Measurements from ENCODE around the gene NELFB. TPM values are rescaled to one million over a fixed set of nuclear protein-coding genes. Genes with fewer than 3 reads are reported as not detected.

NELFB gene
- total RNA-seq, 1 experiment from 2014 or later = 95.0 TPM

- POLR2A ChIA-PET = no interaction called here
- 0 out of 2 replicates have a peak, but pooled peaks cover 3% of the 10 kb centered on the region for H3K36me3 Mint-ChIP-seq
- CTCF ChIA-PET = interaction anchor here (1.3 to 2.8 kb wide), 3 partner anchors 21 to 40 kb away, joined by 4 to 10 read pairs (median 8); no protein-coding TSS in a partner anchor
- H3K4me3 Mint-ChIP-seq = no peak overlapping the region
- H3K27me3 Mint-ChIP-seq (ENCODE audit: low read depth) = no peaks in the 10 kb centered on the region
- no peak for DNase-seq (ENCODE audit: low spot score)
- H3K9me3 Mint-ChIP-seq = no peaks in the 10 kb centered on the region
- peaks cover 4% of the 10 kb centered on the region; the same call in 1 of the 2 replicates for H3K4me1 Mint-ChIP-seq
- no peak overlapping the region for H3K27ac Mint-ChIP-seq
- no peak for ATAC-seq
- TF ChIP-seq SMAD4 (CRISPR knock-in tag; IDR thresholded peaks at IDR 0.05) (no peak), NFYB (CRISPR knock-in tag; conservative IDR thresholded peaks at IDR 0.05; ENCODE audit: low read depth) (no peak), FOXP1 (CRISPR knock-in tag; IDR thresholded peaks at IDR 0.05; ENCODE audit: borderline replicate concordance) (no peak), GTF2I (CRISPR knock-in tag; conservative IDR thresholded peaks at IDR 0.05) (no peak), ARID4B (CRISPR knock-in tag; IDR thresholded peaks at IDR 0.05; ENCODE audit: borderline replicate concordance) (no peak), IRF2 (CRISPR knock-in tag; IDR thresholded peaks at IDR 0.05; ENCODE audit: borderline replicate concordance, low read depth) (no peak), MYBL2 (CRISPR knock-in tag; IDR thresholded peaks at IDR 0.05) (no peak), ATF6 (CRISPR knock-in tag; IDR thresholded peaks at IDR 0.05) (no peak), ETV6 (CRISPR knock-in tag; IDR thresholded peaks at IDR 0.05) (no peak), ZNF121 (CRISPR knock-in tag; IDR thresholded peaks at IDR 0.05) (no peak), ATF2 (CRISPR knock-in tag; IDR thresholded peaks at IDR 0.05; ENCODE audit: borderline replicate concordance, low read depth) (no peak), PRDM15 (CRISPR knock-in tag; IDR thresholded peaks at IDR 0.05) (no peak), E2F1 (CRISPR knock-in tag; IDR thresholded peaks at IDR 0.05) (no peak), TCF7 (CRISPR knock-in tag; IDR thresholded peaks at IDR 0.05; ENCODE audit: low read depth) (no peak), USF2 (CRISPR knock-in tag; IDR thresholded peaks at IDR 0.05) (no peak), ZNF423 (CRISPR knock-in tag; IDR thresholded peaks at IDR 0.05) (no peak), PREB (CRISPR knock-in tag; IDR thresholded peaks at IDR 0.05; ENCODE audit: borderline replicate concordance) (no peak), CREM (CRISPR knock-in tag; IDR thresholded peaks at IDR 0.05) (no peak), ZNF219 (CRISPR knock-in tag; IDR thresholded peaks at IDR 0.05; ENCODE audit: borderline replicate concordance) (no peak)
These were observed 39.7 kb upstream of the NELFB start for GRCh38 chr9:137215196-137215986.

All from WTC11 (cell line).